ENCODE results near the gene FAT2.

GRCh38 chr5:151597749-151598148 is 6.6 kb upstream of the FAT2 start:
- TF ChIP-seq CTCF (conservative IDR thresholded peaks at IDR 0.05; ENCODE audit: low read depth, low read length): no peak
- TF ChIP-seq EZH2 (IDR thresholded peaks at IDR 0.05; ENCODE audit: borderline replicate concordance, low read depth, low read length, poor library complexity, severe bottlenecking): no peak
